Activated T-cell treated with anti-CD3 and anti-CD28 coated beads, Interleukin-2, amount 50 U/mL, for 24 hours (primary cell): ENCODE measurements around the gene TEX22.

ENCODE experiments used
- DNase-seq: peaks from one replicate; pipeline ENCODE4 v3.0.0-alpha.2; 2020
- H3K27ac Mint-ChIP-seq: 2 replicates; pipeline ENCODE4 v1.8.0; 2020; ENCODE audit warnings: mild to moderate bottlenecking, mixed read lengths
- H3K27me3 Mint-ChIP-seq: 2 replicates; pipeline ENCODE4 v1.8.0; 2020; ENCODE audit warnings: mixed read lengths
- H3K36me3 Mint-ChIP-seq: 2 replicates; pipeline ENCODE4 v1.8.0; 2020; ENCODE audit warnings: low read depth, mixed read lengths
- H3K4me1 Mint-ChIP-seq: 2 replicates; pipeline ENCODE4 v1.8.0; 2020; ENCODE audit warnings: low read depth, mixed read lengths
- H3K4me3 Mint-ChIP-seq: 2 replicates; pipeline ENCODE4 v1.8.0; 2020; ENCODE audit warnings: mild to moderate bottlenecking, moderate library complexity, mixed read lengths
- H3K9me3 Mint-ChIP-seq: 2 replicates; pipeline ENCODE4 v1.8.0; 2020; ENCODE audit warnings: mixed read lengths

TEX22 gene

GRCh38 chr14:105375635-105376057 lies 22.7 kb upstream of the TEX22 start:
- Mint-ChIP-seq H3K27ac (peak overlapping the region; percentile 53), H3K4me3 (peak overlapping the region; percentile 12), H3K9me3 (no peaks in the 10 kb centered on the region), H3K36me3 (peaks cover 2% of the 10 kb centered on the region), H3K27me3 (no peaks in the 10 kb centered on the region), H3K4me1 (peaks cover 11% of the 10 kb centered on the region)
- DNase-seq = peak; percentile 59

GRCh38 chr14:105376521-105377440 lies 21.6 kb upstream of the TEX22 start:
- H3K27ac Mint-ChIP-seq = no peak overlapping the region
- H3K4me1 Mint-ChIP-seq = peaks cover 9% of the 10 kb centered on the region
- H3K9me3 Mint-ChIP-seq = no peaks in the 10 kb centered on the region
- H3K36me3 Mint-ChIP-seq = peaks cover 3% of the 10 kb centered on the region
- no peak for DNase-seq
- no peak overlapping the region for H3K4me3 Mint-ChIP-seq
- H3K27me3 Mint-ChIP-seq = no peaks in the 10 kb centered on the region

DNA sequence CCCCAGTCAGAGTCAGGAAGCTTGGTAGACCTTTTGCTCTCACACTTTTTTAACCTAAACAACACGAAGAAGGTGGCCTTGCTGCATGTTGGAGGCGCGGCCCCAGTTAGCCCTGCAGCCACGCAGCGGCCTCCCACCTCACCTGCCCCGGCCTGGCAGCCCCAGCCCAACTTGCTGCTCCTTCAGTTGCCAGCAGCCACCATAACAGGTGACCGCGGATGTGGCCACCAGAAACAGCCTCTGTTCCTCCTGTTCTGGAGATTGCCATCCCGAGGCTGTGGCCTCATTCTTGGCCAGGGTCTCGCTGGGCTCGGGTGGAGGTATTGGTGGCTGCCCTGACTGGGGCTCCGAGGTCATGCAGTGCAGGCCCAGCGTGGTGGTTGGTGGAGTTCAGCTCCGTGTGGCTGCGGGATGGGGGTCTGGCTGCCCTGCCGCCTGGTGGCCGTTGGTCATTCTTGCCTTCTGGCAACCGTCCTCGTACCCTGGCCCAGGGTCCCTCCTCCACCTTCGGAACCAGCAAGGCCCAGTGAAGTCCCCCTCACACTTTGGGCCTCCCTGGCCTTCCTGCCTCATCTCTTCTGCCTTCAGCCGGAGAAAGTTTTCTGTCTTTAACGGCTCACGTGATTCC lies 20.7 kb upstream of the TEX22 start:
- Mint-ChIP-seq H3K27ac (no peak overlapping the region), H3K9me3 (no peaks in the 10 kb centered on the region), H3K4me1 (peaks cover 9% of the 10 kb centered on the region), H3K4me3 (no peak overlapping the region), H3K27me3 (no peaks in the 10 kb centered on the region), H3K36me3 (peaks cover 6% of the 10 kb centered on the region)
- DNase-seq = no peak

- peaks cover 10% of the 10 kb centered on the region for H3K36me3 Mint-ChIP-seq
These were observed 20.1 kb upstream of the TEX22 start for GRCh38 chr14:105378199-105378598.

GRCh38 chr14:105378873-105379685 lies 19.3 kb upstream of the TEX22 start:
- peaks cover 17% of the 10 kb centered on the region for H3K36me3 Mint-ChIP-seq
- no peak overlapping the region for H3K27ac Mint-ChIP-seq
- peaks cover 9% of the 10 kb centered on the region for H3K4me1 Mint-ChIP-seq
- no peaks in the 10 kb centered on the region for H3K9me3 Mint-ChIP-seq
- no peaks in the 10 kb centered on the region for H3K27me3 Mint-ChIP-seq
- no peak overlapping the region for H3K4me3 Mint-ChIP-seq
- no peak for DNase-seq

More at GRCh38 chr14:105378199-105378598, 20.1 kb upstream of the TEX22 start:
- Mint-ChIP-seq H3K4me3 (no peak overlapping the region), H3K27me3 (no peaks in the 10 kb centered on the region), H3K27ac (no peak overlapping the region), H3K4me1 (peaks cover 9% of the 10 kb centered on the region), H3K9me3 (no peaks in the 10 kb centered on the region)
- no peak for DNase-seq

GRCh38 chr14:105379946-105380345 lies 18.4 kb upstream of the TEX22 start:
- no peak for DNase-seq
- H3K9me3 Mint-ChIP-seq = no peaks in the 10 kb centered on the region
- H3K36me3 Mint-ChIP-seq = peaks cover 17% of the 10 kb centered on the region
- H3K27ac Mint-ChIP-seq = no peak overlapping the region
- H3K27me3 Mint-ChIP-seq = no peaks in the 10 kb centered on the region
- H3K4me3 Mint-ChIP-seq = no peak overlapping the region
- peaks cover 9% of the 10 kb centered on the region for H3K4me1 Mint-ChIP-seq

GRCh38 chr14:105380756-105381155 lies 17.6 kb upstream of the TEX22 start:
- Mint-ChIP-seq H3K27me3 (no peaks in the 10 kb centered on the region), H3K27ac (no peak overlapping the region), H3K4me1 (peaks cover 5% of the 10 kb centered on the region), H3K9me3 (no peaks in the 10 kb centered on the region), H3K4me3 (no peak overlapping the region), H3K36me3 (peaks cover 24% of the 10 kb centered on the region)
- no peak for DNase-seq

DNA sequence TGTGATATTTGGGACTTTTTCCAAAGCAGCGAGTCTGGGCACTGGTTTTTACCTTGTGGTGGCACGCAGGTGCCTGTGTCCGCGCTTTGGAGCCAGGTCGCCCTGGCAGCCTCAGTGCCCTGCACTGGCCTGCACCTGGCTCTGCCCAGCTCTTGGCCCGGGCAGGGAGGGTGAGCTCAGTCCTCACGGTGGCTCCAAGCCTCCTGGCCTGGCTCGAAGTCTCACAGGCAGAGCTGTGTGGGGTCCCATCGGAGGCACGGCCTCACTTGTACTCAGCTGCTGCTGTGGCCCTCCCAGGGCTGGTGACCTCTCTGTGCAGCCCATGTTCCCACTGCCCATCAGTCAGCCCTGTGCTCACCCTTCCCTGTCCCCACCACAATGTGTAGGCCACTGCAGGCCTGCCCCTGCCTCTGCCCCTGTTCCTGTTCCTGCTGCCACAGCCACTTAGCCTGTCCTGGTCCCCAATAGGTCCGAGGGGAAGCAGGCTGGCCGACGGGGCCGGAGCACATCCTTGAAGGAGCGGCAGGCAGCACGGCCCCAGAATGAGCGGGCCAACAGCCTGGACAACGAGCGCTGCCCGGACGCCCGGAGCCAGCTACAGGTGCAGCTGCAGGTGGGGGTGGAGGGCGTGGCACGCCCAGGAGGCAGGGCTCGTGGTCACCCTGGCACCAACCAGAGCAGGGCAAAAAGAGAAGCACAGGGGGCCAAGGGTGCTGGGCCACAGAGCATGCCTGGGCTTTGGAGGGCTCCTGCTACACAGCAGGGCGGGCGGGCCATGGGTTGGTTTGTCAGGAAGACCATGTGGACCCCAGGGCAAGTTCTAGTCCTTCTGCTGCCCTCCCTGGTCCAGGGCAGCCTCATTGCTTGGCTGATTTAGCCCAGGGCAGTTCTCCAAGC lies 16.6 kb upstream of the TEX22 start:
- peaks cover 24% of the 10 kb centered on the region for H3K36me3 Mint-ChIP-seq
- no peaks in the 10 kb centered on the region for H3K4me1 Mint-ChIP-seq
- H3K4me3 Mint-ChIP-seq = no peak overlapping the region

GRCh38 chr14:105382343-105383082 lies 15.8 kb upstream of the TEX22 start:
- no peak for DNase-seq
- H3K4me3 Mint-ChIP-seq = no peak overlapping the region
- no peaks in the 10 kb centered on the region for H3K4me1 Mint-ChIP-seq
- H3K27ac Mint-ChIP-seq = no peak overlapping the region
- H3K36me3 Mint-ChIP-seq = peaks cover 26% of the 10 kb centered on the region
- H3K27me3 Mint-ChIP-seq = no peaks in the 10 kb centered on the region
- H3K9me3 Mint-ChIP-seq = no peaks in the 10 kb centered on the region

More for the DNA sequence above, 16.6 kb upstream of the TEX22 start:
- Mint-ChIP-seq H3K27ac (no peak overlapping the region), H3K9me3 (no peaks in the 10 kb centered on the region), H3K27me3 (no peaks in the 10 kb centered on the region)
- no peak for DNase-seq

DNA sequence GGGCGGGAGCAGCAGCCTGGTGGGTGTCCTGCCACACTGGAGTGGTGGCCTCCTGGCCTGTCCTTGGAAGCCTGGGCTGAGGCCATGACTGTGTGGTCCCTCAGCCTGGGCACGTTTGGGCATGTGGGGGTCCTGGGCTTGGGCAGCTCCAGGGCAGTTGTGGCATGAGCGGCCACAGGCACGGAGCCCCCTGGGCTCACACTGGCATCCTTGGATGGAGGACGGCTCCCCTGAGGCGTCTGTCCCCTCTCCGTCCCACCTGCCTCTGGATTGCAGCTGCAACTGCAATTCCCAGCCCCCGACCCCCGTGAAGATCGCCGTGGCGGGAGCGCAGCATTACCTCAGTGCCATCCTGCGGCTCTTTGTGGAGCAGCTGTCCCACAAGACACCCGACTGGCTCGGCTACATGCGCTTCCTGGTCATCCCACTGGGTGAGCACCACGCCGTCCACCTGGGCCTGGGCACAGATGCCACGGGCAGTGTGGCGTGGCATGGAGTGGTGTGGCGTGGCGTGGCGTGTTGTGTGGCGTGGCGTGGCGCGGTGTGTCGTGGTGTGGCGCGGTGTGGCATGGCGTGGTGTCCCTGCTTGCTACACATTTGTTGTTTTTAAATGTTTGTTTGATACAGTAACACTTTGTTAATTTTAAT lies 15.1 kb upstream of the TEX22 start:
- Mint-ChIP-seq H3K27me3 (no peaks in the 10 kb centered on the region), H3K4me3 (no peak overlapping the region), H3K9me3 (no peaks in the 10 kb centered on the region), H3K36me3 (peaks cover 26% of the 10 kb centered on the region), H3K27ac (no peak overlapping the region), H3K4me1 (no peaks in the 10 kb centered on the region)
- DNase-seq = no peak

- Mint-ChIP-seq H3K4me1 (no peaks in the 10 kb centered on the region), H3K9me3 (no peaks in the 10 kb centered on the region), H3K4me3 (no peak overlapping the region), H3K27me3 (no peaks in the 10 kb centered on the region), H3K36me3 (peaks cover 26% of the 10 kb centered on the region), H3K27ac (no peak overlapping the region)
- DNase-seq = no peak
These were observed 14.2 kb upstream of the TEX22 start for GRCh38 chr14:105384041-105384557.

GRCh38 chr14:105384605-105385321 lies 13.6 kb upstream of the TEX22 start:
- H3K36me3 Mint-ChIP-seq = peaks cover 25% of the 10 kb centered on the region
- H3K9me3 Mint-ChIP-seq = no peaks in the 10 kb centered on the region
- H3K27me3 Mint-ChIP-seq = no peaks in the 10 kb centered on the region

More at GRCh38 chr14:105384605-105385321, 13.6 kb upstream of the TEX22 start:
- Mint-ChIP-seq H3K4me3 (no peak overlapping the region), H3K27ac (no peak overlapping the region), H3K4me1 (no peaks in the 10 kb centered on the region)
- DNase-seq = no peak
